AML-193 (cell line): Measurements from ENCODE around the gene DCT.
"Not testable (repeated sequence)": the region's sequence is repeated elsewhere in the genome, so short reads cannot be mapped to it uniquely, and the experiment has no call there.

ENCODE experiments used
- DNase-seq, 2 experiments: peaks; one replicate each; lab custom pipeline; 2025; lab: John Stamatoyannopoulos, UW

DCT gene

DNA sequence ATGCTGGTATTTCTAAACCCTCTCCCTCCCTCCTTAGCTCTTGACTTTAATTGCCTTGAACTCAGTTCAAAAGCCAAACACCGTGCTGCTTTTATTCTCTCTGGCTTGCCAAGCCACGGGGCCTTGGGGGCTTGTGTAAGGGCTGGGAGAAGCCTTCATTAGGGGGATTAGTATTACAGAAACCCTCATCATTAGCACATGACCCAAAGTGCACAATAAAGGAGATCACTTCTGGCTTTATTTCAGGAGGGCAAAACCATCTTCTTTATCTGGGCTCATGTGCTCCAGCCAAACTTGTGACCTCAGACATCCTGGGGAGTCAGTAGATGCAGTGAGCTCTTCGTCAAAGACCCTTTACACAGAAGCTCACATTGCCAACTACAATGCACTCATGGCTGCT, at the start of gene DCT:
DCT (minus strand) TSS at position 67 of the 400 bp plus-strand sequence. CDS start 427 bp downstream, outside the sequence.
- DNase-seq: no peak

DNA sequence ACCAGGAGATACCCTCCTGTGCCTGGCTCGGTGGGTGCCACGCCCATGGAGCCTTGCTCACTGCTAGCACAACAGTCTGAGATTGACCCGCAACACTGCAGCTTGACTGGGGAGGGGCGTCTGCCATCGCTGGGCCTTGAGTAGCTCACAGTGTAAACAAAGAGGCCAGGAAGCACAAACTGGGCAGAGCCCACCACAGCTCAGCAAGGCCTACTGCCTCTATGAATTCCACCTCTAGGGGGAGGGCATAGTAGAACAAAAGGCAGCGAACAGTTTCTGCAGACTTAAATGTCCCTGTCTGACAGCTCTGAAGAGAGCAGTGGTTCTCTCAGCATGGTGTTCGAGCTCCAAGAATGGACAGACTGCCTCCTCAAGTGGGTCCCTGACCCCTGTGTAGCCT, 47.5 kb upstream of the DCT start:
- not testable (repeated sequence) for DNase-seq

DNA sequence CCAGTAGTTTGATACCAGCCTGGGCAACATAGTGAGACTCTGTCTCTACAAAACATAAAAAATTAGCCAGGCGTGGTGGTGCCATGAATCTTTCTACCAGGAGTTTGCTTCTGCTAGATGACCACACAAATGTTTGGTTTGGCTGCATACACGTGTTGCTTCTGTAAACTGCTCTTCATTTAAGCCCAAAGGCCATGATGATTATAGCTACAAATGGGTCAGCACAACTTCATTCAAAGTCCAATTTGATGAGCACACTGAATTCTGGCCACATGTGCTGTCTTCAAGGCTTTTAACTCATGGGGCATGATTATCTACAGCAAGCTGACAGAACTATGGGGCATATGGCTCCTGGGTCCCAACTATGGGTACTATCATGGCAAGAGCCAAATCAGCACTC, 46.3 kb upstream of the DCT start:
- no peak for DNase-seq

DNA sequence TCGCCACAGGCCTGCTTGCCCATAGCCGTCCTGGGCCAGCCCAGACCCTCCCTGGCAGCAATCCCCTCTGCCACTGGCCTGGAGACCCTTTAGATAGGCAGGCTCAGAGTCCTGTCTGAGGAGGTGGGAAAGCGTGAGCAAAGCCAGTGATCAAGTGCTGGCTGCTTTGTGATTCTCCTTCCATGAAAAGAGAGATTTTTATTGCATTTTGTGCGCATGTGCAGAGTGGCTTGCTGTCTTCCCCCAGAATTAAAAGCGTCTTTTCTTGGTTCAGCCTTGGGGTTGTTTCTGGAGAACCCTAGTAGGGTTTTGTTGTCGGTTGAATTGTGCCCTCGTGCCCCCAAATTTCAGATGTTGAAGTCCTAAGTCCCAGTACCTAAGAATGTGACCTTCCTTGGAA, 44.9 kb upstream of the DCT start:
- no peak for DNase-seq

DNA sequence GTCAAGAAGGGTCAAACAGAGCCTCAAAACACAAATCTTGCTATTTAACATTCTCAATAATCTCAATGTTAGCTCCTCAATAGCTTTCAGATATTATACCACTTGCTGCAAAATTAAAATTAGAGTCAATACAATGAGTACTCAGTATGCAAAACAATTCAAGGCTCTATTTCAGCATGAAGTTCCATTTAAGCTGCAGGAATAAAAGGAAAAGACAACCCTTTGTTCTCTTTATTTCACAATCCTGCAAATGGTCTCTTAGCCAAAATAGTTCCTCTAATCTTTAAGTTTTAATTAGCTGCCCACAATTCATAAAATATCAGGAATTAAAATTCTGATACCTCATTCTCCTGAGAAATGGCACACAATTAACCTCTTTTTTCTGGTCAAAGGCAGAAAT, 40.5 kb upstream of the DCT start:
- DNase-seq: no peak

DNA sequence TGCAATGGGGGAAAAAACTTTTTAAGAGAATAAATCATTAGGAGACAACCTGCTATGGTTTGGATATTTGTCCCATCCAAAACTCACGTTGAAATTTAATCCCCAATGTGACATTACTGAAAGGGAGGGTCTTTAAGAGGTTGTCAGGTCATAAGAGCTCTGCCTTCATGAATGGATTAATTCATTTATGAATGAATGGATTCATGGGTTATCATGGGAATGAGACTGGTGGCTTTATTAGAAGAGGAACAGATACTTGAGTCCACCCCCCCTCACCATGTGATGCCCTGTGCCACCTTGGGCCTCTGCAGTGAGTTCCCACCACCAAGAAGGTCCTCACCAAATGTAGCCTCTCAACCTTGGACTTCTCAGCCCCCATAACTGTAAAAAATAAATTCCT, 37.0 kb upstream of the DCT start:
- DNase-seq: no peak

DNA sequence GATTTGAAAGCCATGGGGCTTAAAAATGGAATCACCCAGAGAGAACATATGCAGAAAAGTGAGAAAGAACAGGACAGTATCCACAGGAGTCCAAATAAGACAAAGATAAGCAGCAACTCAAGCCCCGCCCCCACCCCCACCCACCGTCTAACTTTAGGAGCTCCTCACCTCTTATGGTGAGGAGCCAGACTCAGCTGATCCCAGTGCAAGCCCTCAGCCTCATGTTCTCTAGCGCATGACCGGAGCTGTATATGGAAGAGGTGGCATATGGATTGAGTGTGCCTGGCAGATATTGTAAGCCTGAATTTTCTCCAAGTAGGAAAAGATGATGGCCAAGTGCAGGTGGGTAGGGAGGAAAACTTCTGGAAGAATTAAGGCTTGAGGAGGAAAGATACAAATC, 36.4 kb upstream of the DCT start:
- DNase-seq: no peak

DNA sequence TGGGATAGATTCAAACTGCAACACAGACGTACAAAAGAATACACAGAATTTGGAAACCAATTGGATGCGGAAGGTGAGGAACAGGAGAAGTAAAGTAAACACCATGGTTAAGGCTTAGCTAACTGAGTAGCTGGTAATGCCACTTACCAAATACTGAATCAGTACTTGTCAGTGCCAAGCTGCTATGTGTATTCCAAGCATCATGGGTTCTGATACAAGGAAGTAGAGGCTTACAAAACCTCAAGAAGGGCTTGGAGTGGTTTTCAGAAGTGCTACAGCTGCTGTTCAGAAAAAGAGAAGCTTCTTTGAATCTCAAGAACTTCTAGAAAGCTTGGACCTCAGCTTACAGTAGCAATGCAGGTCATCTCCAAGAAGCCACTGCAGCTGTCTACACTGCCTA, 35.9 kb upstream of the DCT start:
- no peak for DNase-seq

DNA sequence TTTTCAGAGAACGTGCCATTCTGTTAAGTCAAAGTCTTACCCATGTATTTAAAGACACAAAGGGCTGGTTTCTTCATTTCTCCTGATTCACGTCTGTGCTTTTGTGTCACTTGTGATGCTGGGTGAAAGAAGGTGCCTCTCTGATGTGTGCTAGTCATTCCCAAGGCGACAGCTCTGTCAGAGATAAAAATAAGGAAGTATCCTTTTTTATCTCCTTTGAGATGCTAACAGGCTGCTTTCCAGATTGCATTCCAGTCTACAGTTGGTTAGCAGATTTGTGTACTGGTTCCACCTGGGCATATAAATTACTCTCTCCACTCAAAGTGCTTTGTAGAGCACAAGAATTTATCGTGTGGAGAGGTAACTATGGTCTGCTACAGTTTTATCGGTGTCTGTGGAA, 33.5 kb upstream of the DCT start:
- no peak for DNase-seq

DNA sequence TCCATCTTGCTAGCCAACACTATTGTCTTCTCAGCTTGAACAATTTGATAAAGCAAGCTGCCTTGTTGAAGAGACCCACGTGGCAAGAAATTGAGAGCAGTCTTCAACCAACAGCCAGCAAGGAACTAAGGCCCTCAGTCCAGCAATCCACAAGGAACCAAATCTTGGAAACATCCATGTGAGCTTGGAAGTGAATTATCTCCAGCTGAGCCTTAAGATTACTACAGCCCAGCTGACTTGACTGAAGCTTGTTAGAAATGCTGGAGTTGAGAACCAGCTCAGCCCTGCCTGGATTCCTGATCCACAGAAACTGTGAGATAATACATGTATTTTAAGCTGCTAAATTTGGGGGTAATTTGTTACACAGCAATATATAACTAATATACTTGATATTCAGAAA, 26.2 kb upstream of the DCT start:
- DNase-seq: no peak

DNA sequence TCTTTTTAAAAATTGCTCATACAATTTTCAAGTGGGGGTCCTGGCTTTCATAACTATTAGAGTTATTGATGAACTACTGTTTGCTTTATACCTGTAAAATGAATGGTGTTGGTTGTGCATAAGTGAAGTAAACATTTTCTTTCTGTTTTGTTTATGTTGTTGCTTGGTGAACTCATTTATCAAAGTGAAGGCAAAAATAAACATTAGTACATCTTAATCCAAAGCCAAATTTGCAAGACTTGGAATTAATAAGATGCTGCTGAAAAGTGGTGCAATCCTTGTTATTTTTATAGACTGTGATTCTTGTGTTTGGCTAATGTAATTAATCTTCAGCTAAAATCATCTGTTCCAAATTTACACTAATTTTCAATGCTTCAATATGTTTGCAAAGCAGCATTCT, 24.4 kb upstream of the DCT start:
- DNase-seq: no peak

DNA sequence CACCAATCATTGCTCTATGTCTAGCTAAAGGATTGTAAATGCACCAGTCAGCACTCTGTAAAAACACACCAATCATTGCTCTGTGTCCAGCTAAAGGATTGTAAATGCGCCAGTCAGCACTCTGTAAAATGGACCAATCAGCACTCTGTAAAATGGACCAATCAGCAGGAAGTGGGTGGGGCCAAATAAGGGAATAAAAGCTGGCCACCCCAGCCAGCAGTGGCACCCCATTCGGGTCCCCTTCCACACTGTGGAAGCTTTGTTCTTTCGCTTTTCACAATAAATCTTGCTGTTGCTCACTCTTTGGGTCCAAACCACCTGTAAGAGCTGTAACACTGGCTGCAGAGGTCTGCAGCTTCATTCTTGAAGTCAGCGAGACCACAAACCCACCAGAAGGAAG, 19.3 kb upstream of the DCT start:
- DNase-seq: not testable (repeated sequence)

DNA sequence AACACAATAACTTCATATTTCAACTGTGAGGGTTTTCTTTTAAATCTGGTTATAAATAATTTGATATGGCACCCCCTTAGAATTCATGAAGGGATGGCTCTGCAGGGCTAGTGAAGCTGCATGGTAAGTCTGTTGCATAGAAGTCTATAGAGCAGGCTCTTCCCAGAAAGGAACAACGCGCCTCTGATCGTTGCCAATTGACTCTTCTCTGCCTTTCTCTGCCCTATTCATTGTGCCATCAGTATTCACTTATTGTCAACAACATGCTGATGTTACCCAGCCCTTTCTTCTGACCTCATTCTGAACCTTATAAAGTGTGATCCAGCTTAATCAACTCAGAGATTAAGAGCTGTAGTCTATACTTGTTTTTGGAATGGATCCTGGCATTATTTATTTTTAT, 16.3 kb upstream of the DCT start:
- no peak for DNase-seq

DNA sequence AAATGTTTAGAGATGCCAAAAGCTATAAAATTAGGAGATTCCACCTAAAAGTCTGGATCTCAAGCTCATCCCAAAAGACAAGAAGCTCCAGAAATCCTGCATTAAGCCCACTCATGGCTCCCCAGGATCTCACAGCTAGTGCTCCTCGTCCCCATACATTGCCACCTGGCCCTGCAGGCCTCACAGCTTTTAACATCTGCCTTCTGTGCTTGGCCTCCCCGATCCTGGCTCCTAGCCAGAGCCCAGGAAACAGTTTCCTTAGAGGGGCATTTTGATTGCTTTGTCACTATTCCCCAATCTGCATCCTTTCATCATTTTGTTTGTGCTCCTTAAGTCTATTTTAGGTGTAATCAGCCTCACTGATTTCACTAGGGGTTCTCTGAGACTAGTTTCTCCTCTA, 14.5 kb upstream of the DCT start:
- no peak for DNase-seq

DNA sequence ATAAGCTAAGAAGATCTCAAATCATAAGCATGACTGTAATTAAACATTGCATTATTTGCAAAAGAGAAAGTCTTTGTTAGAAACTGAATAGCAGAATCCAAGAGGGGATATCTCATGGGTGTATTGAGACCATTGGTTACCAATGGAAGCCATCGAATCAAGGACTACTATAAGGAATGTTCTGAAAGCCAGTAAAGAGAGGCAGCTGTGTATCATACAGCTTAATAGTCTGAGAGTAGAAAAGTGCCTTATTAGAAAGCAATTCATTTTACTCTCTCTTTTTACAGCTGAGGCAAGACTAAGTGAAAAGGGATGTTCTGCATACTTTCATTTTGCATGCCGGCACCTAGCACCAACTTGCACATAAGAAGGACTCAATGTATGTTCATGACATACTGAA, 7.6 kb upstream of the DCT start:
- DNase-seq: no peak

DNA sequence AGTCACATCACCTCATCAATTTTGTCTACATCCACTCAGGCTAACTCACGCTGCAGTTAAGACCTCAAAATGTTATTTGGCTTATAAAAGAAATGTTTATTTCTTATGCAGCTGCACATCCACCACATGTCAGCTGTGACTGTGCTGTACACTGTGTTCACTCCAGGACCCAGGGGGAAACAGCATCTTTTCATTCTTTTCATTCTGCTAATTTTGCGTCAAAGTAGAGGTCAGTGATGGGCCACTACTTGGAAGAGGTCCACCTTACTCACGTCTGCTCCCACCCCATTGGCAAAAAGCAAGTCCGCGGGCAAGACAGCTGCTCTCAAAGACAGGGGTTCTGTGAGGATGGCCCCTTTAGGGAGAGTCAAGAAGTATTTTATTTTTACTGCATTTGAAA, 4.5 kb upstream of the DCT start:
- no peak for DNase-seq

DNA sequence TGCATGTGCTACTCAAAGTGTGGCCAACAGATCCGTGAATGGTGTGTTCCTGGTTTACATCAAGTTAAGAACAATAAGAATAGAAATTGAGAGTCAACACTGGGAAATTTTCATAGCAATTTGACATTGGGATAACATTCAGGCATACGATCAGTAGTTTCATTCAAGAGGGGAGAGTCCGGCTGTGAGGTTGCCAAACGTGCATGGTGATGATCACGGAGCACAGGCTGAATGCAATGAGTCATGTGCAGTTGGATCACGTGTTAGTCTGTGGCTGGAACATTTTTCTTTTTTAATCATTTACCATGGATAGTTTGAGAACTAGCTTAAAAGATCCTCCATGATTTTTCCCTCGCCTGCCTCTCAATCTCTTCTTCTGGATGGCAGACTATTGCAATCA, 2.5 kb upstream of the DCT start:
- no peak for DNase-seq

DNA sequence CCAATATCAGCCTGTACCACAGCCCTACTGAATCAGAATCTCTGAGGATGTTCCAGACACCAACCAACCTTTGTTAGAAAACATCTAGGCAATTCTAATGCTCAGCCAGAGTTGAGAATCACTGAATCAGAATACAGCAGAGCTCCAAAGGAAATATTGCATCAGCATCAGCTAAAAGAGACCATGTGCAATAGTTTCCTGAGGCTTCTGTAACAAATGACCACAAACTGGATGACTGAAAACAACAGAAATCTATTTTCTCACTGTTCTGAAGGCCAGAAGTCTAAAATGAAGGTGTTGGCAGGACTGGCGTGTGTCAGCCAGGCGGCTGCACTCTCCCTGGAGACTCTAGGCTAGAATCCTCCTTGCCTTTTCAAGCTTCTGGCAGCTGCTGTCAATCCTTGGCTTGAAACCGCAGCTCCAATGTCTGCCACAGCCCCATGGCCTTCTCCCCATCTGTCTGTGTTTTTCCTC, 1.2 kb upstream of the DCT start:
- DNase-seq: peak; percentile 74 to 81

DNA sequence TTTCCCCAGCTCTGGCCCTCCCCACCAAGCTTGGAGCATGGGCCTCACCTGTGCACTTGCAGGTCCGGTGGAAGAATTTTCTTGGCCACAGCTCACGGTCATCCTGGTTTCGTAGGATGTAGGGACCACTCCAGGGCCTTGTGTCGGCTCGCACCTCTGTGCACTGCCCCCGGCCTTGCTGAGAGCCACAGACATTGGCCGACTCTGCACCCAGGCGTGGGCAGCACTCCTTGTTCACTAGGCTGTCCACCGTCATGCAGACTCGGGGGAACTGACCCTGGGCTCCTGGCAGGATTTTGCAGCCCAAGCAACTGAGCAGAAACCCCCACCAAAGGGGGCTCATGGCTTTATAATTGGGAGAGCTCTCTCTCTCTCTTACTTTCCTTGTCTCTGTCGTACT, 569 bp downstream of the DCT start:
- no peak for DNase-seq

DNA sequence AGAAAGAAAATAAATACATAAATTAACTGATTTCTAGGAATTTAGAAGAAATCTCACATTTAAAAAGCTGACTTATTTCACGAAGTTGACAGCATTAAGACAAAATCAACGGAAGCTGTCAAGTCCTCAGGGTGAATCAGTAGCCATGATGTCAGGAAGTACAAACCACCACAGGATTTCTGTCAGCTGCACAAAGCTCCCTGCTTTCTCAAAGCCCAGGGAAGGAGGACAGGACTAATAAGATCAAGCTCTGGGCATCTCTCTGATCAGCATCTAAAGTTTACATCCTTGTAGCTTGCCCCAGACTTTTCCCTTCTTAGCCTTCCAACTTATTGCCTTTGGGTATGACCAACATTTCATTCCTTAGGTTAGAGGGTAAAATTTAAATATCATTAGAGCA, 9.4 kb downstream of the DCT start:
- DNase-seq: no peak

DNA sequence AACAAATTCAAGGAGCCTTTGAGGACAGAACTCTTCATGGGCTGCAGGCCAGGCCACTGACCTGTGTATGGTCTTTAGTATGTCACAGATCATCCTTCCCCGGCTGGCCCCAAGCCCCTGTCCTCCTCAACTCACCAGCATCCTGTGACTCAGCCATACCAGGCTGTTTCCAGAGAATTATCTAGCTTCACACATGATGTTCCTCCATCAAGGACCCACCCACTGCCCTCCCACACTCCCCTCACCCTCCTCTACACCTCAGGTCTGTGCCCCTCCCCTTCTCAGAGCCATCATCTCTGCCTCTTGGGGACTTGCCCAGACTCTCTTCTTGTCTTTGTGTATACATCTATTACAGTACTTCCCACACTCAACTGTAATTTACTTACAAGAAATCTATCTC, 14.7 kb downstream of the DCT start:
- DNase-seq: no peak

DNA sequence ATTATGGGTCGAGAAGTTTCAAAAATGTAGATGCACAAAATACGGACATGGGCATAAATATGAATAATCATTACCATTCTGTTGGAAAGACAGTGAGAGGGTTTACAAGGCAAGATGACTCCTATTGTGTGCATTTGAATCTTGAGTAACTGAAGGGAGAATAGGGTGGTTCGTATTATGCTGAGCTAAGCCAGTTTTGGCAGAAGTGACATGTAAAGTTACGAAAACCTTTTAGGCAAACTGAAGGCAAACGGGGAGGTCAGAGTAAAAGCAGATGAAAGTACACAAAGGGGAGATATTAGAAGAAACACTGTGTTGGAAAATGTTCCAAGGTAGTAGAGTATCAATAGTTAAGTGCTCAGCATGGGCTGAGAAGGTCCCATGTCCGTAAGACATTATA, 16.8 kb downstream of the DCT start:
- no peak for DNase-seq

DNA sequence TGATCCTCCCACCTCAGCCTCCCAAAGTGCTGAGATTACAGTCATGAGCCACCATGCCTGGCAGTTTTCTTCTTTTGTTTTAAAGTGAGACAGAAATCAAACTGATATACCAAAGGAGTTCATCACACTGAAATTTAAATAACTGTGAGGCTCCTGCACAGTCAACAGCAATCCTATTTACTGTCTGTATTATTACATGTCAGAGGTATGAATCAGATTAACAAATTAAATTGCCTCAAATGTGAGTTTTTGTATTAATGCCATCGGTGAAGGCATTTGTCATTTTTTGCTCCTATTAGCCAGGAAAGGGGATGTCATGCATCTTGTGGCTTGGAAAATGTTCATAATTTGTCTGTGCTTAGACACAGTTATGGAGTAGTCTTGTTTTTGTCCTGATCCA, 20.4 kb downstream of the DCT start:
- no peak for DNase-seq

DNA sequence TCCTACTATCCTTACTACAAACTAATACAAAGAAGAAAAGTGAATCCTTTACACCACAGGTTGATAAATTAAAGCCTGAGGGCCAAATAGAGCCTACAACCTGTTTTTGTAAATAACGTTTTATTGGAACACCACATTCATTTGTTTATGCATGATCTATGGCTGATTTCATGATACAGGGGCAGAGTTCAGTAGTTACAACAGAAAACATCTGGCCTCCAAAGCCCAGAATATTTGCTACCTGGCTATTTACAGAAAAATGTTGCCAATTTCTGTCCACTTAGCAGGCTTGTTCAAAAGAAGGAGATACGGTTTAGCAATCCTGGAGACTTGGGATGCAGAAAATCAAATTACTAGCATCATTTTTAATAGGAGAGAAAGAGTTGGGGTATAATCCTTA, 24.1 kb downstream of the DCT start:
- DNase-seq: no peak

DNA sequence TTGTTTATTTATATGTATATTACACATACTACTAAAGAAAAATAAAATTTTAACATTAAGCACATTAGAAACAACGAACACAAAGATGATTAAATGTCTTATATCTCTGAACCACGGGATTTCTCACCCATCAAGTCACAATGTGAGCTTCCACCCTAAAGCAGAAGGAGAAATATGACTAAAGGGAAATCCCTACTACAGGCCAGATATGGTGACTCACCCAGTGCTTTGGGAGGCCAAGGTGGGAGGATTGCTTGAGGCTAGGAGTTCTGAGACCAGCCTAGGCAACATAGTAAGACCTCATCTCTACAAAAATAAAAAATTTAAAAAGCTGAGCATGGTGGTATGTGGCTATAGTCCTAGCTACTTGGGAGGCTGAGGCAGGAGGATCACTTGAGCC, 24.6 kb downstream of the DCT start:
- DNase-seq: no peak
